Skin epidermis (tissue), 12 donors: ENCODE data around the gene KLF7.

Source experiments
- H3K27ac ChIP-seq, 21 experiments: fragments of 200-600 bp; sonication (generic) in 11 of 21; one replicate each; pipeline ENCODE4 v1.5.0; 2020; ENCODE audit warnings: mild to moderate bottlenecking in 3 of 21, inconsistent platforms in 2 of 21, moderate library complexity in 2 of 21
- H3K4me3 ChIP-seq, 7 experiments: fragments of 200-600 bp; sonication (generic) in 2 of 7; one replicate each; pipeline ENCODE4 v1.5.0; 2020; ENCODE audit warnings: inconsistent platforms in 2 of 7, mild to moderate bottlenecking in 2 of 7, moderate library complexity in 1 of 7

Gene KLF7

DNA sequence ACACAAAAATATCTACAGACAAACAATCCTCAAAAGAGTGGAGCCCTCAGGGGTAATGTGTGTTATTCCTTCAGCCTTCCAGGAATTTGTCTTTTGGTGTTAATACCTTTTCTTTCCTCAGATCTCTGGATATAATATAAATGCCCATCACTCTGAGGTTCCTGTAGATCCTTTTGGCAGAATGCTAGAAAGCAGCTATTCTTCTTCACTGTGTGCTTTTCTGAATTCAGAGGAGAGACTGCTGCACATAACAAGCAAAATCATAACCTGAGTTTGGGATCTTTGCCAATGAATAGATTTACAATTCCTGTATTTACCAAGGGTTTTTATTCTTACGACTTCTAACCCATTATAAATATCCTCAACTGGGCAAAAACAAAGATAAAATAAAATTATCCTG is 57.3 kb downstream of the KLF7 start:
- Histone ChIP-seq H3K4me3 (no peak overlapping the region), H3K27ac (no peak overlapping the region)

DNA sequence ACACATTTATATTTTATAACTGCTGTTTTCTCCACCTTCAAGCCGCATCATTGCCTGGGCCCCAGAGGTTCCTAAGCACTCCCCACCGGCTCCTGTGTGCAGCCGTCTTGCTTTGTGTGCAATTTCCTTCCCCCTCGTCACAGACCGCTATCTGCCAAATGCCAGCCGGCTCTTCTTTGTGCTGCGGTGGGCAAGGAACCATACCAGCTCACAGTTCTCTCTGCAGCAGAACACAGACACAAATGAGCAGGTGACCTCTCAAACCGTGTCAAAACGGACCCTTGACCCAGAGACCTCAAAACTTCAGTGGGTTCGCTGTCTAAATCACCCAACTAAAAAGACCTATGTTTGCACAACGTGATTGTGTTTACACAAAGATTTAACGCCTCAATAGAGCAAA is 58.2 kb downstream of the KLF7 start:
- Histone ChIP-seq H3K27ac (no peak overlapping the region), H3K4me3 (no peak overlapping the region)

DNA sequence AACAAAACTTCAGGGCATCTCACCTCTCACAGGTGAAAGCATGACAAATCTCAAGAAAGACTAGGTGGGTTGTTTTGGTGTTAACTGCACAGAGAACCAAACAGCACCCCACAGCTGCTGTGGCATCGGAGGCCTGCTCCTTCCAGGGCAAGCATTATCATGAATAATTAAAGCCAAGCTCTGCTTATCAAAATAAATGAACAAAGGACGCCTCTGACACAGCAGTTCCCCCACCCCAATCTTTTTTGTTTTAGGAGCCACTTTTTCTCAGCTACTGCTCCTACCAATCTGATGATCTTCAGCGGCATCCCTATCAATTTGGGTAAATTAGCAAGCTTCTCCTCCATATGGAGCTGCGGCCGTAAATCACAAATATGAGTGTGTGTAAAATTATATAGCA is 58.6 kb downstream of the KLF7 start:
- H3K27ac ChIP-seq = no peak overlapping the region
- no peak overlapping the region for H3K4me3 ChIP-seq

DNA sequence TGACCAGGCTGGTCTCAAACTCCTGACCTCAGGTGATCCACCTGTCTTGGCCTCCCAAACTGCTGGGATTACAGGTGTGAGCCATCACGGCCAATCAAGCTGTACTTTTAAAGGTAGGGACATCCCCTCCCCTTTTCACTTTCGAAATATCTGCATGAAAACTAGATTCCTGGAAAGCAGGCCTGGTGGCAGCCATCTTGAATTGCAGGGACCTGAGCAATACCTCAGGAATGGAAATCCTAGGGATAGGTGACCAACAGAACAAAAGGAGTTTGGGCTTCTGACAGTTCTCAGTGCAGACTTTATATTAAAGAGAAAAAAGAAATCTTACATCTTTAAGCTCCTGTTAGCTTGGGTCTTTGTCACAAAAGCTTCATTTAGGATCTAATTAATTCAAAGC is 62.6 kb downstream of the KLF7 start:
- no peak overlapping the region for H3K27ac ChIP-seq
- H3K4me3 ChIP-seq = no peak overlapping the region

DNA sequence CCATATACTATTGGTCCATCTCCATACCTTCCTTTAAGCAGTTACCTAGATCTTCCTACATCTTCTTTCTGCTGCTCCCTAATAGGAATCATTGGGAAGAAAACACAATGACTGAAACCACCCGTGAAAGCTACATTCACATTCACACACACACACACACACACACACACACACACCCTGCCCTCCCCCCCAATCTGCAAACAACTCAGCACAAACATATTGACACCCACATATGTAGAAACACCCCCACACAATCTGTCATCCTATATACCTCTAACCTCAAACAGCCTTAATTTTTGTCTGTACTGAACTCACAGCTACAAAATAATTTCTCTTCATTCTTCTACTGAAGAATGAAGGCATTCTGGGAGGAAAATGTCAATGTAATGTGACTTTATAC is 63.8 kb downstream of the KLF7 start:
- Histone ChIP-seq H3K4me3 (no peak overlapping the region), H3K27ac (no peak overlapping the region)

DNA sequence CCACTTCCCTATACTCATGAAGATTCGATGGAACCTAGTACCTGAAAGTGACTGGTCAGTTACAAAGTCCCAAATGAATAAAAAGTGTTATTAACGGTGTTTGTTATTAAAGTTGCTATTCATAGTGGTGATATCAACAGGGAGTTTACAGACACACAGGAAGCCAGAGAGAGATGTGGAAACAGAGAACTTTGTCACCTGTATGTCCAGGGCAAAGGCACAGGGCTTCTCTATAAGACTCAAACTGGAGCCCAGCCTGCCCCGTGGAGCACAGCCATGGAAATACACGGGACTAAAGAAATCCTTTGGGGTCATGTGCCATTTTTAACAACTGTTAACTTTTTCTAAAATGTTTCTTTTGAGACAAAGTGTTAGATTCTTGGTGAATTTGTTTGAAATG is 68.5 kb downstream of the KLF7 start:
- no peak overlapping the region for H3K27ac ChIP-seq
- no peak overlapping the region for H3K4me3 ChIP-seq

DNA sequence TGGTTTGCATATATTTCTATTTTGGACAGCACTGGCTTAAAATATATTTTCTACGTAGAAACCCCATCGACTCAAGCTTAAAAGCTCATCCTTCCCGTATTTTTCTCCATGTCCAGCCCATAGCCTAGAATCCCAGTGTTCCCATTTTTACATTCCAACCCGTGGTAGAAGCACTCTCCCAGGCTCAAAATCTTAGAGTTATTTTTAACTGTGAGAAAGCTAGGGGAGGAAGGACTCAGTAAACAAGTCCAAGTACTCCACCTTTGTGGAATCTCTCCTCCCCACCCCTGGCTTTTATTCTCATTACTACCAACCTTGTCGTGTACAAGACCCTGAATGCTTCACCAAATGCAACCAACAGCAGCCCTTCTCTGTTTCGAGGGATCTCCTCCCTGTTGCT is 69.8 kb downstream of the KLF7 start:
- H3K4me3 ChIP-seq = no peak overlapping the region
- H3K27ac ChIP-seq = no peak overlapping the region

DNA sequence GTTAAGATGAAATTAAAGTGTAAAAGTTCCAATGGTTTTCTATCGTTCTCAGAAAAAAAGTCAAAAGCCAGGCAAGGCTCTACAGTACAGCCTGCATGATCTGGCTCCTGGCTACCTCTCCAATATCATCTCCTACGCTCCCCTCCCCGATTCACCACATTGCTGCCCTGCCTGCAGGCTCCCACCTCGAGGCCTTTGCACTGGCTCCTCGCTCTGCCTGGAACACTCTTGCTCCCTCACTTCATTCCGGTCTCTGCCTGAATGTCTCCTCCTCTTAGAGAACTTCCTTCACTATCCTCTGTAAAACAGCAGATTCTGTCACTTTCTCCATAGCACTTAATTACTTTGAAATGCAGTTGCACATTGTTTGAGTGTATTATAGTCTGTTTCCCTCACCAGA is 72.5 kb downstream of the KLF7 start:
- no peak overlapping the region for H3K27ac ChIP-seq
- H3K4me3 ChIP-seq = no peak overlapping the region

DNA sequence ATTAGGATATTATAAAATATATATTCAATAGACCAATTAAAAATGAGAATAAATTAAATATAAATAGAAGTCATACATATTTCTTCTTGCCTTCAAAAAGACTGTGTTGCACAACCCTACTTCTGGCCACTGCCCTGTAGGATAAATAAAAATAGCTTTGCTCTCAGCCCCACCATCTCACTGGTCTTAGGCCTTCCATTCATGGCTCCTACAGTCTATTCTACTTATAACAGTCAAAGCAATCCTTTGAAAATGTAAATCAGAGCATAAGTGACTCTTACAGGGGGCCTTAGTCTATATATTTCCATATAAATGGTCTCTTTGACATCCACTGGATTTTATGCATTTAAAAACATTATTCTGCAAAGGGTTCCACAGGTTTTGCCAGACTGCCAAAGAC is 72.9 kb downstream of the KLF7 start:
- H3K4me3 ChIP-seq = no peak overlapping the region
- no peak overlapping the region for H3K27ac ChIP-seq

DNA sequence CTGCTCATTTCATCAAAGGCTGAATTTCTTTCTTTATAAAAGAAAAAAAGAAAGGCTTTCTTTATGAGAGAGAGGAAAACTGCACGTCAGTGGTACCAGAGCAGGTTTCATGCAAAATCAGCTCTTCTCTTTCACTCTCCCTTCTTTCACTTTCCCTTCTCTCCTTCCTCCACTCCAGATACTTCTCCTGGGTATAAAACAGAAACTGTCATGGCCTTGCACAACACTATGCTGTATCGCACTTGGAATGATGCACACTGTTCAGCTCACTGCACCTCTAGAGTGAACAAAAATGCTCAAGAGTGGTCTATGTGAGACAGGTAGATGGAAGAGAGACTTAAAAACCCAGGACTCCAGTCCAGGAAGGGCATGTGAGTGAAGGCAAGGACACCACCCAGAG is 73.8 kb downstream of the KLF7 start:
- Histone ChIP-seq H3K27ac (no peak overlapping the region), H3K4me3 (no peak overlapping the region)

DNA sequence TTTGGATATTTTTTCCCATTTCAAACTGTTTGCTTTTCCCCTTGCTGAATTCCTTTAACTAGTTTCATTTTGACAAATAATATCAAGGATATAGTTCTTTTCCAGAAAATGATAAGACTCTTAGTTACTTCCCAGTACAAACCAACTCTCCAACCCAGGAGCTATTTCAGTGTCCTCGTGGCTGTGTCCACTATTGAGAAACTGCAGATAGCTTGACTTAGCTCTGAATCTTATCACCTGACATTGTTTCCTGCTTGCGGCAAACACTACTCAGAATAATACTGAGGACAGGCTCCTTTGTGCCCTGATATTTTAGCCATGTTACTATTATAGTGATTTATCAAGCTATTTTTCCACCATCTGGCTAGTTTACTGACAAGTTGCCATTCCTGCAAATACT is 74.6 kb downstream of the KLF7 start:
- Histone ChIP-seq H3K27ac (no peak overlapping the region), H3K4me3 (no peak overlapping the region)

DNA sequence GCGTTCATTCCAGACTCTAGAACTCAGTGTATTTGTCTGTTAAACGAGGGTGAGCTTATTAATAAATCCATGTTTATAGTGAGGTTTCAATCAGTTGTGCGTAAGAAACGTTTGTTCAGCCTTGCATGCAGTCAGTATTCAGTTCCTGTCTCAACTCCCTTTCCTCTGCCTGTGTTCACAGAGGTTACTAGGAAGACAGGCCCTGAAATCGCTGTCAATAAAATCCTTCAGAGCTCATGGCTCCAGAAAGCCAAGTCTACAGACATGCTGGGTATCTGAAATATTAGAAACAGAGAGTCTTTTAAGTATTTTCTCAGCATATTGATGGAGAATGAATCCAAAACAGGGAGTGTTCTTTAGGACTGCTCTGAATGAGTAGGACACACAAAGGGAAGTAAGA is 75.4 kb downstream of the KLF7 start:
- H3K4me3 ChIP-seq = no peak overlapping the region
- no peak overlapping the region for H3K27ac ChIP-seq

DNA sequence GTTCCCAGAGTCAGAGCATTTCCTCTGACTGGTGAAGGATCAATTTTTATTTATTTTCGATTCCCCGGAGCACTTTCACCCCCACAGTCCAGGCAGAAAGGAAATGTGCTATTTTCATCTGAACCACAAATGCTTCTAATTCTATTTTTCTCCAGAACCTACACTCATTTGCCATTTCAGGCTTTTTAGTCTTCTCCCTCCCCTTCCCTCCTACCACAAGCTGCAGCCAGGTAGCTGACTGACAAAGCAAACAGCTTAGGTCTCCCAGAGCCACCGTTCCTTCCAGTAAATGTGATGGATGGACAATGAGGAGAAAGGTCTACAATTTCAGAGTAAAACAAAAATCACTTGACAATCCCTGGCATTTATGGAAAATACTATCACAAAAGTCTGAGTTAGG is 76.9 kb downstream of the KLF7 start:
- H3K4me3 ChIP-seq = no peak overlapping the region
- no peak overlapping the region for H3K27ac ChIP-seq

DNA sequence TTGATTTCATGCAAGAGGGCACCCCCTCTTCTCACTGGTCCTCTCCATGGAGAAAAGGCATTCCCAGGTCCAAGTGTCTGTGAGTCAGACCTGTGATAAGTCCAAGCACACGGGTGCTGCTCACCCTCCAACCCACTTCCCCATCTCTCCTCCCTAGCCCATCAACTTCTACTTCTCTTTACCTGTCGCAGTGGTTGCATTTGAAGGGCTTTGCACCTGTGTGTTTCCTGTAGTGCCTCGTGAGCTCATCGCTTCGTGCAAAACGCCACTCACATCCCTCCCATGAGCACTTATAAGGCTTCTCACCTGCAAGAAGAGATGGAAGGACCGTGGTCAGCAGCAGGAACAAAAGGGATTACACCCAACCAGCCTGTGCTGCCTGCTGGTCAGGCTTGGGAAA is 77.5 kb downstream of the KLF7 start:
- Histone ChIP-seq H3K4me3 (no peak overlapping the region), H3K27ac (no peak overlapping the region)

DNA sequence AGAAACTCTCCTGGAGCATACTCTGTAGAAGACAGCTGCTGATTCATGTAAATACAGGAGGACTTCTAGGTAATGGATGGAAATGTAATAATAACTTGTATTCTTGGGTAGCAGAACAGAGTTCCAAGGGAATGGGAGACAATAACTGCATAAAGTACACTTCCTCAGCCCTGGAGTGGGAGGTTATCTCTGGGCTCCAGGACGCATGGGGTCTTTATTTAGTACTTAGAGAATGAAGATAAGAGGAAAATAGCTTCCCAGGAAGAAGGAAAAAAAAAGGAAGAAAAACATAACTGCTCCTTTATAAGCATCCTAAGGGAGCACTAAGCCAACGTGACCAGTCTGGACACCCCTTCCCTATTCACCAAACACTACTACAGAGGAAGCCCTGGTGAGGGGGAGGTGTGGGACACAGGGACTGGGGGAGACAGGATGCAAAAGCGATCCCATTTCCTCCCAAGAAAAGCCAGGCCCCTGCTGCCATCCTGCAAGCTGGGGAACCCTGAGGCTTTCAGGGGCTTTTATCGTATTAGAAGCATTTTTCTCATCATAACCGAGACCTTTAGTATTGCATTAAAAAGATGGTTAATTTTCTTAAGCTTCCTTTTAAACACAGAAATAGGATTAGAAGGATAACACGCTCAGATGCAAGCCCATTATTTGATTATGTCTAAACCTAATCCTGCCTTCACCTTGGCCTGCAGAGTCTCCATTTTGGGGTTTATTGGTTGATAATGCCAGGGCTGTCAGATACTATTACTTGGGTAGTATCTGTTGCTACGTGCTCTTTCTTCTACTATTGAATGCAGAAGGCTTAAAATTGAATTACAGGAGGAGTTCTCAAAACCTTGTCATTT is 78.5 kb downstream of the KLF7 start:
- no peak overlapping the region for H3K27ac ChIP-seq
- H3K4me3 ChIP-seq = no peak overlapping the region

DNA sequence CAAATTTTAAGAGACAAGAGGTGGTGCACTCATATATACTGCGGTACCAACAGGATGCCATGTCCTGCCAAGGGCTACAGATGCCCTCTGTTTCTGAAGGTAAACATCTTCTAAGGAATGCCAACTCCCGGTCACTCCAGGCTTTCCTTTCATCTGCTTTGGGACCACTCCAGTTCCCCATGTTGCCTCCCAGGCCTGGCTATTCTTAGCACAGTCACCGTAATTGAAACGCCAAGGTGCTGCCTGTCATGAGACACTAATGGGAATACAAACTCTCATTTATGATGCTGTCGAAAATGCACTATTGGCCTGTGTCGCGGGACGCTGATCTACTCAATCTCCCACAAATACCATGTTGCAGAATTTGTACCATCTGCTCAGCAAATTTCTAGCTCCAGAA is 79.6 kb downstream of the KLF7 start:
- Histone ChIP-seq H3K4me3 (no peak overlapping the region), H3K27ac (no peak overlapping the region)

DNA sequence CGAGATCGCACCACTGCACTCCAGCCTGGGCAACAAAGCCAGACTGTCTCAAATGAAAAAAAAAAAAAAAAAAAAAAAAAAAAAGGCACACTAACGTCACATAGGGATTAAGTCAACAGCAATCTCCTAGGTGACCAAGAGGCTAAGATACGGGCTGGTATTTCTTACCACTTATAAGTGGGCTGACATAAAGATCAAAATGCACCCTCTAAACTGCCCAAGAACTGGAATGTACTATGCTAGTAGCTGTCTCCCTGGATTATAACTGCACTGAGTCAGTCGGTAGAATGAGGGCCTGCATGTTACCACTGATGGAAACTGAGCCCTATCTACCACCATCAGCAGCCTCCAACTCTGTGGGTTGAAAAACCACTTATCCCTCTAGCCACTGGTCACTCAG is 80.6 kb downstream of the KLF7 start:
- Histone ChIP-seq H3K4me3 (no peak overlapping the region), H3K27ac (no peak overlapping the region)

DNA sequence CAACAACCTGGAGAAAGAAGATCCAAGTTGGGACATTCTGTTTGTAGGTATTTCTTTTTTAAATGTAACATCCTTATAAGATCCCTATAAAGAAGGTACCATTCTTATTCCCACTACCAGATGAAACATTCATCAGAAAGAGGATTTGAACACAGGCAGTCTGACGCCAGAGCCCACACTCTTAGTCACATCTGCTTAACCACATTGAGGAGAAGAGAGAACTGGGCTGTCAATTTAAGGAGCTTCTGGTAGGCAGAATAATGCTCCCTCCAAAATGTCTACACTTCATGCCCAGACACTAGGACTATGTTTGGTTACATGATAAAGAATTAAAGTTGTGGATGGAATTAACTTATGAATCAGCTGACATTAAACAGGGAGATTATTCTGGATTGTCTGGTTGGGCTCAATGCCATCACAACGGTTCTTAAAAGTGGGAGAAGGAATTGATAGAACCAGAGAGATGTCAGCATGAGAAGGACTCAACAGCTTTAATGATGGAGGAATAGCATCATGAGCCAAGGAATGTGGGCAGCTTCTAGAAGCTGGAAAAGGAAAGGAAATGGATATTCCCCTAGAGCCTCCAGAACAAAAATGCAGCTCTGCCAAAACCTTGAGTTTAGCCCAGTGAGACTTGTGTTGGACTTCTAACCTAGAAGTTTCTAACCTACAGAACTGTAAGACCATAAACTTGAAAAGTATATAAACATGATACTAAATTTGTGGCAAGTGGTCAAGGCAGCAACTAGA is 82.2 kb downstream of the KLF7 start:
- no peak overlapping the region for H3K4me3 ChIP-seq
- H3K27ac ChIP-seq = no peak overlapping the region

DNA sequence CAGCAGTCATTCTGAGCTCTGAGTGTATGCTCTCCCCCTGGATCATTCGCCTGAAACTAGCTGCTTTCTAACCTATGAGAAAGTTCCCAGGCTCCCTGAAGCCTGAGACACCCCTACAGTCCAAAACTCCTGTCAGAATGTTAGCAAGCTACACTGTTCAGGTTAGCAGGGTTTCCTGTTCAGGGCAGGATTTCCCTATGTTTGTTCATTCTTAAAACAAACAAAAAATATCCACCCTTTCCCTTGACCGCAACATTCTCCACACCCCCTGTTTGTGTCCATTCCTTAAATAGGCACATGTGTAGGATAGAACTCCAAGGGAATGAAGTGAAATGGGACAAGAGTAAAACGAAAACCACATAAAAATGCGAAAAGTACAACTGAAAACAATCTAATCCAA is 83.1 kb downstream of the KLF7 start:
- Histone ChIP-seq H3K27ac (no peak overlapping the region), H3K4me3 (no peak overlapping the region)

DNA sequence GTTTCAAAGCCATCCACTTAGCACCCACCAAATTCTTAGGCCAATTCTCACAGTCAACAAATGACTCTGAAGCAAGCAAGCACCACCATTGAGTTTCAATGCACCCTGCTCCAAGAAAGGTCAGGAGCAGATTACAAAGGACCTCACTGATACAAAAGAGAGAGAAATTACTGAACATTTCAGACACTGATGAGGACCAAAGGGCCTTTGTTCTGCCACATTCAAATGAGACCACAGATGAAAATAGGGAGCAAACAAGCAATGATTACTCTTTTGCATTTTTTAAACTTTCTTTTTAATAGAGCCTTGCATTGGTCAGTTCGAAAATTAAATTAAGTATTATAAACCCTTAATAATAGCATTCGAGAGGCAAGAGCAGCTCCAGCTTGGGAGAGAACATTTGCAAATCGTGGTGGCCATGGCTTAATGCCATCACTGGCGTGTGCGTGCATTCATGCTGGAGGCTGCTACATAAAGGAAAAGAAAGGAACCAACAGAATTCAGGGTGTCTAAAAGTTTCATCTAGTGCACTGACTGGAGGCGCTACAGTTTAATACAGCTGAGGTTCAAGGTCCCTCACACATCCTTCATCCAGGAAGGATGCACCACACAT is 87.5 kb downstream of the KLF7 start:
- Histone ChIP-seq H3K27ac (no peak overlapping the region), H3K4me3 (no peak overlapping the region)

DNA sequence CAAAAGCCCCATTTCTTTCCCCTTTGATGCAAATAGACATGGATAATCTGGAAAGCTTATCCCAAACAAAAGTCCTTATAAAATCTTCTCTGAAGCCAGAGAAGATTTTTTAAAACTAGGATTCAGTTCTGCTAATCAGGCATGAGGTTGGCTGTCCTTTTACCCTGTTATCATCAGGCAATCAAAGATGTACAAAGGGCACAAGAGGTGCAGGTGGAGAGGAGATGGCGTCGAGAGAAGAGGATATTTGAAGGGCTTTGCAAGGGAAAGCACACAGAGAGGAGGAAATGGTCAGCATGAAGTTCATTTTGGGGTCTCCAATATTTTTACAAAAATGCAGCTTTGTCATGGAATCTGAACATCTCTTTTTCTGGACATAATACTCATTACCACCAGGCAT is 88.5 kb downstream of the KLF7 start:
- no peak overlapping the region for H3K27ac ChIP-seq
- no peak overlapping the region for H3K4me3 ChIP-seq
